GM12878 (cell line): ENCODE results near the gene OR2D3.

Experiments used
- RFX5 ChIP-seq: IDR thresholded peaks from 2 replicates; pipeline ENCODE4 v1.6.1; 2011; ENCODE audit warnings: low read depth, low read length, improper control_type of control experiment
- TF ChIP-seq, protein P1 (sequence below), 3 experiments: IDR thresholded peaks in 2 of 3; conservative IDR thresholded peaks in 1 of 3; 2 replicates each; pipeline ENCODE4 v1.5.1; 2011; ENCODE audit warnings: low read depth in 3 of 3, low read length in 3 of 3, mild to moderate bottlenecking in 3 of 3, control low read depth in 2 of 3, moderate library complexity in 2 of 3, inconsistent platforms in 1 of 3, mixed read lengths in 1 of 3; ENCODE audit not compliant: control insufficient read depth in 2 of 3, insufficient read depth in 1 of 3; ENCODE audit errors: extremely low read depth in 1 of 3
- TF ChIP-seq, protein P2 (sequence below): IDR thresholded peaks from 2 replicates; pipeline ENCODE4 v1.6.1; 2012; ENCODE audit warnings: improper control_type of control experiment, low read depth, low read length; ENCODE audit not compliant: insufficient replicate concordance

DNA sequence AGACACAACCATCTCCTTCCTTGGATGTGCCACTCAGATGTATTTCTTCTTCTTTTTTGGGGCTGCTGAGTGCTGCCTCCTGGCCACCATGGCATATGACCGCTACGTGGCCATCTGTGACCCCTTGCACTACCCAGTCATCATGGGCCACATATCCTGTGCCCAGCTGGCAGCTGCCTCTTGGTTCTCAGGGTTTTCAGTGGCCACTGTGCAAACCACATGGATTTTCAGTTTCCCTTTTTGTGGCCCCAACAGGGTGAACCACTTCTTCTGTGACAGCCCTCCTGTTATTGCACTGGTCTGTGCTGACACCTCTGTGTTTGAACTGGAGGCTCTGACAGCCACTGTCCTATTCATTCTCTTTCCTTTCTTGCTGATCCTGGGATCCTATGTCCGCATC is 43.9 kb upstream of the OR2D3 start:
- TF ChIP-seq, protein P1, sequence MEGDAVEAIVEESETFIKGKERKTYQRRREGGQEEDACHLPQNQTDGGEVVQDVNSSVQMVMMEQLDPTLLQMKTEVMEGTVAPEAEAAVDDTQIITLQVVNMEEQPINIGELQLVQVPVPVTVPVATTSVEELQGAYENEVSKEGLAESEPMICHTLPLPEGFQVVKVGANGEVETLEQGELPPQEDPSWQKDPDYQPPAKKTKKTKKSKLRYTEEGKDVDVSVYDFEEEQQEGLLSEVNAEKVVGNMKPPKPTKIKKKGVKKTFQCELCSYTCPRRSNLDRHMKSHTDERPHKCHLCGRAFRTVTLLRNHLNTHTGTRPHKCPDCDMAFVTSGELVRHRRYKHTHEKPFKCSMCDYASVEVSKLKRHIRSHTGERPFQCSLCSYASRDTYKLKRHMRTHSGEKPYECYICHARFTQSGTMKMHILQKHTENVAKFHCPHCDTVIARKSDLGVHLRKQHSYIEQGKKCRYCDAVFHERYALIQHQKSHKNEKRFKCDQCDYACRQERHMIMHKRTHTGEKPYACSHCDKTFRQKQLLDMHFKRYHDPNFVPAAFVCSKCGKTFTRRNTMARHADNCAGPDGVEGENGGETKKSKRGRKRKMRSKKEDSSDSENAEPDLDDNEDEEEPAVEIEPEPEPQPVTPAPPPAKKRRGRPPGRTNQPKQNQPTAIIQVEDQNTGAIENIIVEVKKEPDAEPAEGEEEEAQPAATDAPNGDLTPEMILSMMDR (IDR thresholded peaks at IDR 0.05 in 2 of 3, conservative IDR thresholded peaks at IDR 0.05 in 1 of 3; ENCODE audit: control insufficient read depth in 2 of 3, extremely low read depth in 1 of 3, insufficient read depth in 1 of 3, low read depth in 3 of 3, low read length in 3 of 3) = no peak
- no peak for TF ChIP-seq RFX5
- TF ChIP-seq, protein P2, sequence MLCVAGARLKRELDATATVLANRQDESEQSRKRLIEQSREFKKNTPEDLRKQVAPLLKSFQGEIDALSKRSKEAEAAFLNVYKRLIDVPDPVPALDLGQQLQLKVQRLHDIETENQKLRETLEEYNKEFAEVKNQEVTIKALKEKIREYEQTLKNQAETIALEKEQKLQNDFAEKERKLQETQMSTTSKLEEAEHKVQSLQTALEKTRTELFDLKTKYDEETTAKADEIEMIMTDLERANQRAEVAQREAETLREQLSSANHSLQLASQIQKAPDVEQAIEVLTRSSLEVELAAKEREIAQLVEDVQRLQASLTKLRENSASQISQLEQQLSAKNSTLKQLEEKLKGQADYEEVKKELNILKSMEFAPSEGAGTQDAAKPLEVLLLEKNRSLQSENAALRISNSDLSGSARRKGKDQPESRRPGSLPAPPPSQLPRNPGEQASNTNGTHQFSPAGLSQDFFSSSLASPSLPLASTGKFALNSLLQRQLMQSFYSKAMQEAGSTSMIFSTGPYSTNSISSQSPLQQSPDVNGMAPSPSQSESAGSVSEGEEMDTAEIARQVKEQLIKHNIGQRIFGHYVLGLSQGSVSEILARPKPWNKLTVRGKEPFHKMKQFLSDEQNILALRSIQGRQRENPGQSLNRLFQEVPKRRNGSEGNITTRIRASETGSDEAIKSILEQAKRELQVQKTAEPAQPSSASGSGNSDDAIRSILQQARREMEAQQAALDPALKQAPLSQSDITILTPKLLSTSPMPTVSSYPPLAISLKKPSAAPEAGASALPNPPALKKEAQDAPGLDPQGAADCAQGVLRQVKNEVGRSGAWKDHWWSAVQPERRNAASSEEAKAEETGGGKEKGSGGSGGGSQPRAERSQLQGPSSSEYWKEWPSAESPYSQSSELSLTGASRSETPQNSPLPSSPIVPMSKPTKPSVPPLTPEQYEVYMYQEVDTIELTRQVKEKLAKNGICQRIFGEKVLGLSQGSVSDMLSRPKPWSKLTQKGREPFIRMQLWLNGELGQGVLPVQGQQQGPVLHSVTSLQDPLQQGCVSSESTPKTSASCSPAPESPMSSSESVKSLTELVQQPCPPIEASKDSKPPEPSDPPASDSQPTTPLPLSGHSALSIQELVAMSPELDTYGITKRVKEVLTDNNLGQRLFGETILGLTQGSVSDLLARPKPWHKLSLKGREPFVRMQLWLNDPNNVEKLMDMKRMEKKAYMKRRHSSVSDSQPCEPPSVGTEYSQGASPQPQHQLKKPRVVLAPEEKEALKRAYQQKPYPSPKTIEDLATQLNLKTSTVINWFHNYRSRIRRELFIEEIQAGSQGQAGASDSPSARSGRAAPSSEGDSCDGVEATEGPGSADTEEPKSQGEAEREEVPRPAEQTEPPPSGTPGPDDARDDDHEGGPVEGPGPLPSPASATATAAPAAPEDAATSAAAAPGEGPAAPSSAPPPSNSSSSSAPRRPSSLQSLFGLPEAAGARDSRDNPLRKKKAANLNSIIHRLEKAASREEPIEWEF = no peak
